B cell (primary cell): ENCODE measurements around the gene KRT72. TPM values are rescaled to one million over a fixed set of nuclear protein-coding genes. Genes with fewer than 3 reads are reported as not detected.

Source experiments
- ATAC-seq: fragments of 200-7000 bp; cut with Tn5 transposase; one replicate; pipeline ENCODE4 v1.10.0; 2021; ENCODE audit warnings: low read depth, mild to moderate bottlenecking, moderate number of reproducible peaks, moderate library complexity
- CTCF ChIA-PET: fragments of 350-600 bp; sonication (Branson Sonifier 250); formaldehyde crosslinking; loops from one replicate; lab custom pipeline; 2021; ENCODE audit warnings: antibody characterized with exemption, inconsistent platforms; lab: Charles Lee
- POLR2A ChIA-PET: fragments of 350-600 bp; sonication (Branson Sonifier 250); formaldehyde crosslinking; loops from one replicate; lab custom pipeline; 2021; ENCODE audit warnings: antibody characterized with exemption; lab: Charles Lee
- DNase-seq: peaks from one replicate; pipeline ENCODE4 v3.0.0; 2013
- H2AFZ ChIP-seq: 2 replicates; pipeline ENCODE4 v1.6.1; 2012; ENCODE audit warnings: mild to moderate bottlenecking, low read depth, low read length; ENCODE audit not compliant: insufficient read depth, poor library complexity, severe bottlenecking
- H3K27ac ChIP-seq, 2 donors: 1 replicate in 1 of 2; 2 replicates in 1 of 2; pipeline ENCODE4 v1.5.1; 2012 to 2013; ENCODE audit warnings: low read length in 2 of 2, mild to moderate bottlenecking in 2 of 2, moderate library complexity in 1 of 2
- H3K27me3 ChIP-seq, 4 experiments: fragments of 200-600 bp in 1 of 4; sonication (generic) in 1 of 4; replicated peaks in 1 of 4; 1 replicate in 2 of 4; 2 replicates in 2 of 4; pipeline versions ENCODE4 v1.6.1 to v1.7.0; 2013 to 2016; ENCODE audit warnings: low read length in 3 of 4, mild to moderate bottlenecking in 2 of 4, mixed read lengths in 1 of 4, moderate library complexity in 1 of 4; ENCODE audit not compliant: insufficient read depth in 4 of 4, control insufficient read depth in 3 of 4; ENCODE audit errors: control extremely low read depth in 1 of 4
- H3K36me3 ChIP-seq, 2 experiments: replicated peaks in 1 of 2; 1 replicate in 1 of 2; 2 replicates in 1 of 2; pipeline versions ENCODE4 v1.6.1 to v1.7.1; 2013; ENCODE audit warnings: low read length in 1 of 2; ENCODE audit not compliant: insufficient read depth in 2 of 2, control insufficient read depth in 1 of 2; ENCODE audit errors: control extremely low read depth in 1 of 2, extremely low read depth in 1 of 2
- H3K4me1 ChIP-seq, 2 donors: fragments of 200-600 bp in 1 of 2; sonication (generic) in 1 of 2; 1 replicate in 1 of 2; 2 replicates in 1 of 2; pipeline versions ENCODE4 v1.5.1 to v1.6.1; 2013 to 2017; ENCODE audit warnings: low read length in 2 of 2; ENCODE audit not compliant: control insufficient read depth in 2 of 2, insufficient read depth in 2 of 2
- H3K4me2 ChIP-seq: replicated peaks from 2 replicates; pipeline ENCODE3; 2012; ENCODE audit warnings: mild to moderate bottlenecking, low read depth, low read length; ENCODE audit not compliant: poor library complexity, severe bottlenecking
- H3K4me3 ChIP-seq, 5 experiments: fragments of 200-600 bp in 1 of 5; sonication (generic) in 1 of 5; 1 replicate in 3 of 5; 2 replicates in 2 of 5; pipeline versions ENCODE4 v1.5.1 to v1.7.0; 2011 to 2016; ENCODE audit warnings: low read length in 4 of 5, mild to moderate bottlenecking in 4 of 5, low read depth in 2 of 5, control low read depth in 1 of 5, moderate library complexity in 1 of 5; ENCODE audit not compliant: insufficient read depth in 1 of 5; ENCODE audit errors: control extremely low read depth in 1 of 5, extremely low read depth in 1 of 5
- H3K79me2 ChIP-seq: fragments of 200-600 bp; sonication (generic); one replicate; pipeline ENCODE4 v1.6.0; 2016; ENCODE audit warnings: low read length; ENCODE audit not compliant: control insufficient read depth, insufficient read depth
- H3K9ac ChIP-seq: fragments of 200-600 bp; sonication (generic); 2 replicates; pipeline ENCODE4 v1.6.1; 2017; ENCODE audit warnings: mild to moderate bottlenecking, low read length, moderate library complexity
- H3K9me3 ChIP-seq, 3 donors: one replicate each; pipeline versions ENCODE4 v1.6.1 to v1.7.1; 2013; ENCODE audit warnings: low read length in 2 of 3; ENCODE audit not compliant: control insufficient read depth in 2 of 3, insufficient read depth in 1 of 3; ENCODE audit errors: control extremely low read depth in 1 of 3
- H4K20me1 ChIP-seq: 2 replicates; pipeline ENCODE4 v1.6.0; 2012; ENCODE audit warnings: mild to moderate bottlenecking, low read length; ENCODE audit not compliant: insufficient read depth, control insufficient read depth, poor library complexity, severe bottlenecking
- H3K27ac Mint-ChIP-seq: one replicate; pipeline ENCODE4 v1.8.0; 2021; ENCODE audit warnings: mixed read lengths
- H3K27me3 Mint-ChIP-seq: one replicate; pipeline ENCODE4 v1.8.0; 2021; ENCODE audit warnings: mixed read lengths
- H3K4me1 Mint-ChIP-seq: one replicate; pipeline ENCODE4 v1.8.0; 2021; ENCODE audit warnings: mixed read lengths
- H3K4me3 Mint-ChIP-seq: one replicate; pipeline ENCODE4 v1.8.0; 2021; ENCODE audit warnings: mixed read lengths
- H3K9me3 Mint-ChIP-seq: one replicate; pipeline ENCODE4 v1.8.0; 2022; ENCODE audit warnings: mixed read lengths; ENCODE audit not compliant: insufficient read depth
- EZH2 ChIP-seq: IDR thresholded peaks from 2 replicates; pipeline ENCODE4 v1.6.1; 2012; ENCODE audit warnings: borderline replicate concordance, low read depth, mild to moderate bottlenecking, moderate library complexity, low read length; ENCODE audit not compliant: insufficient read depth, poor library complexity, severe bottlenecking
- WGBS: methylation state at CpG from one replicate; pipeline ENCODE4 v1.1.5; 2013; ENCODE audit warnings: missing lambda C conversion rate; ENCODE audit not compliant: insufficient coverage; 5-methylcytosine and 5-hydroxymethylcytosine counted together
- intact Hi-C: fragments of 100-400 bp; cut with micrococcal nuclease; formaldehyde crosslinking; loops from one replicate; pipeline ENCODE4 v1.10.0; 2022
- polyA plus RNA-seq: library from polyadenylated mRNA; depleted of rRNA; stranded (reverse); fragments of >200 nt; gene quantifications from 2 replicates; pipeline ENCODE4 v1.2.3, GENCODE V29; 2012
- total RNA-seq, 2 donors: library from RNA; stranded (reverse); fragments of 120-200 nt in 1 of 2; gene quantifications; 1 replicate in 1 of 2; 2 replicates in 1 of 2; pipeline versions ENCODE4 v1.2.3 to v1.2.4, GENCODE V29; 2013 to 2022
- TF ChIP-seq, protein P1 (sequence below): fragments of 200-600 bp; IDR thresholded peaks from one replicate; pipeline ENCODE4 v1.8.0; 2022; ENCODE audit warnings: antibody characterized with exemption, mild to moderate bottlenecking

KRT72 gene
- total and polyA plus RNA-seq, 2 donors (not counting 1 experiment from before 2014, with no cell fraction given): 0.04 TPM; not detected in 1

DNA sequence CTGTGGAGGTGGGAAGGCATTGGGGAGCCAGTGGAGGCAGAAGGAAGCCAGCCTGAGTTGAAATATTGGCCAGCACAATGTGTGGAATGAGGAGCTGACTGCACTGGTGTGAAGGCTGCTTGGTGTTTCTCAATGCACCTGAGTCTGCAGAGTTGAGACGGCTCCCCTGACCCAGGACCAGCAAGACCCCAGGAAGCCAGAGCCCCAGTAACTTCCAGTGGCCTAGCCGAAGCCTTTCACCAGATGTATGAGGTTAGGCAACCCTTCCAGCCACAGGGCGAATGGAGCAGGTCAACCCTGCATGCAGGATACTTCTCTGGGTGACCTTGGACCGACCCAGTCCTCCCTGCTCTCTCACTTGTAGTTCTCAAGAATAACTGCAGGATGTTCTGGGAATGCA is 30.0 kb upstream of the KRT72 start:
- Mint-ChIP-seq H3K4me3 (no peak overlapping the region), H3K4me1 (no peaks in the 10 kb centered on the region), H3K9me3 (no peaks in the 10 kb centered on the region), H3K27ac (no peak overlapping the region), H3K27me3 (peaks cover 18% of the 10 kb centered on the region)
- Histone ChIP-seq H3K27me3 (peaks cover 0 to 5% (median 1%) of the 10 kb centered on the region in 4 experiments), H3K4me2 (no peak overlapping the region), H3K9me3 (no peaks in the 10 kb centered on the region), H3K36me3 (no peaks in the 10 kb centered on the region), H2AFZ (no peak overlapping the region), H3K79me2 (no peaks in the 10 kb centered on the region), H3K4me3 (no peak overlapping the region), H3K27ac (no peak overlapping the region), H4K20me1 (no peaks in the 10 kb centered on the region), H3K9ac (no peak overlapping the region), H3K4me1 (no peaks in the 10 kb centered on the region)
- no peak for TF ChIP-seq EZH2
- TF ChIP-seq, protein P1, sequence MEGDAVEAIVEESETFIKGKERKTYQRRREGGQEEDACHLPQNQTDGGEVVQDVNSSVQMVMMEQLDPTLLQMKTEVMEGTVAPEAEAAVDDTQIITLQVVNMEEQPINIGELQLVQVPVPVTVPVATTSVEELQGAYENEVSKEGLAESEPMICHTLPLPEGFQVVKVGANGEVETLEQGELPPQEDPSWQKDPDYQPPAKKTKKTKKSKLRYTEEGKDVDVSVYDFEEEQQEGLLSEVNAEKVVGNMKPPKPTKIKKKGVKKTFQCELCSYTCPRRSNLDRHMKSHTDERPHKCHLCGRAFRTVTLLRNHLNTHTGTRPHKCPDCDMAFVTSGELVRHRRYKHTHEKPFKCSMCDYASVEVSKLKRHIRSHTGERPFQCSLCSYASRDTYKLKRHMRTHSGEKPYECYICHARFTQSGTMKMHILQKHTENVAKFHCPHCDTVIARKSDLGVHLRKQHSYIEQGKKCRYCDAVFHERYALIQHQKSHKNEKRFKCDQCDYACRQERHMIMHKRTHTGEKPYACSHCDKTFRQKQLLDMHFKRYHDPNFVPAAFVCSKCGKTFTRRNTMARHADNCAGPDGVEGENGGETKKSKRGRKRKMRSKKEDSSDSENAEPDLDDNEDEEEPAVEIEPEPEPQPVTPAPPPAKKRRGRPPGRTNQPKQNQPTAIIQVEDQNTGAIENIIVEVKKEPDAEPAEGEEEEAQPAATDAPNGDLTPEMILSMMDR: no peak
- no peak for ATAC-seq
- CTCF ChIA-PET: no interaction called here
- no peak for DNase-seq
- intact Hi-C loops: no loop called here
- POLR2A ChIA-PET: no interaction called here
- 60% methylated on average over 4 of the region's 4 CpGs for WGBS

DNA sequence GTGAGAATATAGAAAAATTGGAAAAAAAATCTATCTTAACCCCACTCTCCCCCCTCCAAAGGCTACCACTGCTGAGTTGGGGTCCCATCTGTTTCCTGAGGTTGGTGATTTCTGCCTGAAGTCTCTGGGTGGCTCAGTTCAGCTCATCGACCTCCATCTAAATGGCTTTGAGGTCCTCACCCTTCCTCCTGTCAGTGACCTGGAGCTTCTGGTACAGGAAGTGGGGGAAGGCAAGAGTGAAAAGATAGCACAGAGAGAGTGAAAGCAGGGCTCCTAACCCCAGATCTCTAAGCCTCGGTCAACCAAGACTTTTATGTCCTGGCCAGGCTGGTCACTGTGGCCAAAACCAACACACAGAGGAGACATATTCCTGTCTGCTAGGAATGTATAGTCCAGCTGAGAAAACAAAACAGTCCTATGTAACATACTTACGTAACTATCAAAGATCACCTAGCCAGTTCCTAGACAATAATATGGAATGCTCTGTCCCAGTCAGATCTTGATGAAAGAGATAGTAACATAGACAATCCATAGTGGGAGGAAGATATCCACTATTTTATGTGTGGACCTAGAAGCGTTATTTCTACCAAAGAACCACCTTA is 29.4 kb upstream of the KRT72 start:
- H3K4me3 ChIP-seq: no peak overlapping the region
- H3K36me3 ChIP-seq: no peaks in the 10 kb centered on the region
- no peak overlapping the region for H3K9ac ChIP-seq
- H3K79me2 ChIP-seq: no peaks in the 10 kb centered on the region
- no peaks in the 10 kb centered on the region for H4K20me1 ChIP-seq
- no peak overlapping the region for H2AFZ ChIP-seq
- H3K4me3 Mint-ChIP-seq: no peak overlapping the region
- intact Hi-C loops: no loop called here
- H3K27me3 ChIP-seq: peaks cover 0 to 5% (median 1%) of the 10 kb centered on the region in 4 experiments
- no peak for ATAC-seq
- peaks cover 18% of the 10 kb centered on the region for H3K27me3 Mint-ChIP-seq
- no peak overlapping the region for H3K27ac Mint-ChIP-seq
- no peaks in the 10 kb centered on the region for H3K4me1 Mint-ChIP-seq
- WGBS: 0% methylated on average over 1 of the region's 4 CpGs
- no peaks in the 10 kb centered on the region for H3K9me3 ChIP-seq
- no peaks in the 10 kb centered on the region for H3K4me1 ChIP-seq
- DNase-seq: no peak
- no peaks in the 10 kb centered on the region for H3K9me3 Mint-ChIP-seq
- TF ChIP-seq EZH2: no peak
- TF ChIP-seq, protein P1: no peak
- no peak overlapping the region for H3K4me2 ChIP-seq
- ChIA-PET POLR2A (no interaction called here), CTCF (no interaction called here)
- no peak overlapping the region for H3K27ac ChIP-seq
